Right atrium auricular region (tissue), 2 donors: Measurements from ENCODE around the gene EXOC3. TPM values are rescaled to one million over a fixed set of nuclear protein-coding genes. Genes with fewer than 3 reads are reported as not detected.

ENCODE experiments used
- DNase-seq: peaks from one replicate; pipeline ENCODE4 v3.0.0-alpha.2; 2019; ENCODE audit warnings: low spot score
- H3K27ac ChIP-seq, 2 donors: fragments of 200-600 bp; sonication (generic); 1 replicate in 1 of 2; 2 replicates in 1 of 2; pipeline ENCODE4 v1.5.1; 2016 to 2019
- H3K27me3 ChIP-seq, 2 donors: fragments of 200-600 bp; sonication (generic); one replicate each; pipeline versions ENCODE4 v1.5.1 to v1.6.0; 2017 to 2019
- H3K36me3 ChIP-seq: fragments of 200-600 bp; sonication (generic); one replicate; pipeline ENCODE4 v1.5.1; 2016
- H3K4me1 ChIP-seq, 2 donors: fragments of 200-600 bp; sonication (generic); one replicate each; pipeline versions ENCODE4 v1.5.1 to v1.6.0; 2017 to 2019
- H3K4me3 ChIP-seq, 2 donors: fragments of 200-600 bp; sonication (generic); 1 replicate in 1 of 2; 2 replicates in 1 of 2; pipeline ENCODE4 v1.5.1; 2017 to 2019; ENCODE audit warnings: mild to moderate bottlenecking in 1 of 2, moderate library complexity in 1 of 2
- H3K9me3 ChIP-seq, 2 donors: fragments of 200-600 bp; sonication (generic); one replicate each; pipeline ENCODE4 v1.5.1; 2019
- CTCF ChIP-seq, 2 donors: fragments of 200-600 bp; sonication (generic); IDR thresholded peaks; one replicate each; pipeline ENCODE4 v1.5.1; 2019; ENCODE audit warnings: antibody characterized with exemption in 2 of 2
- total RNA-seq, 2 donors: library from RNA; depleted of rRNA; stranded (reverse); fragments of >200 nt; gene quantifications; one replicate each; pipeline ENCODE4 v1.1.0, GENCODE V29; 2016

EXOC3 gene
- total RNA-seq, 2 donors from 2014 or later: 34.7 to 40.7 TPM

- no peak for DNase-seq
- no peaks in the 10 kb centered on the region for H3K27me3 ChIP-seq
- TF ChIP-seq CTCF (IDR thresholded peaks at IDR 0.05): no peak
Observed at GRCh38 chr5:435156-435790, 7.7 kb upstream of the EXOC3 start.

GRCh38 chr5:435961-436640 is 6.9 kb upstream of the EXOC3 start:
- Histone ChIP-seq H3K27me3 (no peaks in the 10 kb centered on the region), H3K27ac (no peak overlapping the region), H3K4me3 (no peak overlapping the region), H3K4me1 (no peaks in the 10 kb centered on the region), H3K36me3 (no peaks in the 10 kb centered on the region), H3K9me3 (no peaks in the 10 kb centered on the region)
- TF ChIP-seq CTCF (IDR thresholded peaks at IDR 0.05): no peak
- DNase-seq: no peak

More at GRCh38 chr5:435156-435790, 7.7 kb upstream of the EXOC3 start:
- Histone ChIP-seq H3K9me3 (no peaks in the 10 kb centered on the region), H3K36me3 (no peaks in the 10 kb centered on the region), H3K4me1 (no peaks in the 10 kb centered on the region), H3K27ac (no peak overlapping the region), H3K4me3 (no peak overlapping the region)

- Histone ChIP-seq H3K27me3 (no peaks in the 10 kb centered on the region), H3K27ac (no peak overlapping the region), H3K36me3 (no peaks in the 10 kb centered on the region), H3K9me3 (no peaks in the 10 kb centered on the region), H3K4me3 (no peak overlapping the region), H3K4me1 (no peaks in the 10 kb centered on the region)
- no peak for TF ChIP-seq CTCF (IDR thresholded peaks at IDR 0.05)
- DNase-seq: no peak
Observed at GRCh38 chr5:436641-436975, 6.4 kb upstream of the EXOC3 start.

GRCh38 chr5:437281-437771 is 5.7 kb upstream of the EXOC3 start:
- Histone ChIP-seq H3K9me3 (no peaks in the 10 kb centered on the region), H3K36me3 (no peaks in the 10 kb centered on the region), H3K27me3 (no peaks in the 10 kb centered on the region), H3K27ac (no peak overlapping the region), H3K4me1 (peaks cover 0 to 5% of the 10 kb centered on the region in 2 donors), H3K4me3 (no peak overlapping the region)
- no peak for DNase-seq
- no peak for TF ChIP-seq CTCF (IDR thresholded peaks at IDR 0.05)

GRCh38 chr5:438481-438981 is 4.4 kb upstream of the EXOC3 start:
- H3K9me3 ChIP-seq: no peaks in the 10 kb centered on the region
- H3K27me3 ChIP-seq: no peaks in the 10 kb centered on the region
- H3K4me3 ChIP-seq: no peak overlapping the region
- peaks cover 0 to 9% of the 10 kb centered on the region in 2 donors for H3K4me1 ChIP-seq
- DNase-seq: no peak
- no peak overlapping the region for H3K27ac ChIP-seq
- no peaks in the 10 kb centered on the region for H3K36me3 ChIP-seq
- no peak for TF ChIP-seq CTCF (IDR thresholded peaks at IDR 0.05)
